Measurements from ENCODE around the gene KCTD20. TPM values are rescaled to one million over a fixed set of nuclear protein-coding genes. Genes with fewer than 3 reads are reported as not detected.

The KCTD20 gene
- total and polyA plus RNA-seq, 9 of the 15 experiments (the other 6 are each of a cell fraction or from before 2014, with no cell fraction given) = 28.9 to 160 (median 70.6) TPM

- TF ChIP-seq CHAMP1 (IDR thresholded peaks at IDR 0.05) (no peak), KLF1 (tag; IDR thresholded peaks at IDR 0.05) (no peak), ZNF76 (CRISPR knock-in tag; IDR thresholded peaks at IDR 0.05; ENCODE audit: borderline replicate concordance) (no peak), MNT (conservative IDR thresholded peaks at IDR 0.05) (peak; percentile 40 to 59; a peak in 2 of 4 replicates), ILF3 (IDR thresholded peaks at IDR 0.05; ENCODE audit: borderline replicate concordance) (0 out of 2 replicates have a peak, but pooled peaks have one; percentile 14), ZNF766 (CRISPR knock-in tag; conservative IDR thresholded peaks at IDR 0.05) (peak; percentile 87), PKNOX1 (IDR thresholded peaks at IDR 0.05) (peak; percentile 95), HLTF (IDR thresholded peaks at IDR 0.05) (no peak)
- TF ChIP-seq, protein P1, sequence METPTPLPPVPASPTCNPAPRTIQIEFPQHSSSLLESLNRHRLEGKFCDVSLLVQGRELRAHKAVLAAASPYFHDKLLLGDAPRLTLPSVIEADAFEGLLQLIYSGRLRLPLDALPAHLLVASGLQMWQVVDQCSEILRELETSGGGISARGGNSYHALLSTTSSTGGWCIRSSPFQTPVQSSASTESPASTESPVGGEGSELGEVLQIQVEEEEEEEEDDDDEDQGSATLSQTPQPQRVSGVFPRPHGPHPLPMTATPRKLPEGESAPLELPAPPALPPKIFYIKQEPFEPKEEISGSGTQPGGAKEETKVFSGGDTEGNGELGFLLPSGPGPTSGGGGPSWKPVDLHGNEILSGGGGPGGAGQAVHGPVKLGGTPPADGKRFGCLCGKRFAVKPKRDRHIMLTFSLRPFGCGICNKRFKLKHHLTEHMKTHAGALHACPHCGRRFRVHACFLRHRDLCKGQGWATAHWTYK (CRISPR knock-in tag; IDR thresholded peaks at IDR 0.05) = no peak
These were observed 1.4 kb upstream of the KCTD20 start (continued) for GRCh38 chr6:36441307-36441894.
